HEK293 (cell line): ENCODE results near the gene RBM18.
A peak's percentile ranks its signal among the peaks of the same experiment; 100 is the strongest.

ENCODE experiments used
- CTCF ChIA-PET: fragments of 350-600 bp; formaldehyde crosslinking; extraction: SDS; loops from one replicate; lab custom pipeline; 2021; ENCODE audit warnings: antibody characterized with exemption; lab: Yijun Ruan, JAX
- POLR2A ChIA-PET: fragments of 300-600 bp; formaldehyde crosslinking; extraction: SDS; loops from one replicate; lab custom pipeline; 2020; ENCODE audit warnings: antibody characterized with exemption, inconsistent platforms; lab: Yijun Ruan, JAX
- H3K27ac ChIP-seq: fragments of 200-500 bp; sonication (Bioruptor generic); 2 replicates; pipeline ENCODE4 v1.5.1; 2014; ENCODE audit warnings: low read depth, low read length, control low read depth, inconsistent platforms; ENCODE audit errors: extremely low read depth
- H3K36me3 ChIP-seq, 2 experiments: fragments of 200-500 bp in 1 of 2; sonication (Bioruptor generic) in 1 of 2; 1 replicate in 1 of 2; 2 replicates in 1 of 2; pipeline ENCODE4 v1.5.1; 2014 to 2017; ENCODE audit warnings: inconsistent platforms in 2 of 2, low read length in 2 of 2; ENCODE audit not compliant: control insufficient read depth in 2 of 2, insufficient read depth in 1 of 2
- H3K4me1 ChIP-seq: fragments of 200-500 bp; sonication (Bioruptor generic); 2 replicates; pipeline ENCODE4 v1.5.1; 2014; ENCODE audit warnings: mild to moderate bottlenecking, low read length, inconsistent platforms; ENCODE audit not compliant: control insufficient read depth, insufficient read depth
- H3K4me3 ChIP-seq: 2 replicates; pipeline ENCODE4 v1.5.1; 2011; ENCODE audit warnings: low read depth, mild to moderate bottlenecking, control low read depth, low read length, moderate library complexity
- H3K9me3 ChIP-seq: fragments of 200-500 bp; sonication (Bioruptor generic); 2 replicates; pipeline ENCODE4 v1.5.1; 2014; ENCODE audit warnings: low read depth, low read length, inconsistent platforms; ENCODE audit not compliant: control insufficient read depth, insufficient read depth
- GLIS2 ChIP-seq: fragments of 450-650 bp; formaldehyde crosslinking; IDR thresholded peaks from 2 replicates; pipeline ENCODE4 v1.5.1; 2016; ENCODE audit warnings: missing biosample characterization, missing genetic modification characterization
- IKZF3 ChIP-seq: fragments of 450-650 bp; IDR thresholded peaks from 2 replicates; pipeline ENCODE4 v1.5.0; 2018; ENCODE audit warnings: missing biosample characterization, mild to moderate bottlenecking, missing genetic modification characterization, moderate library complexity
- KLF9 ChIP-seq: fragments of 450-650 bp; formaldehyde crosslinking; IDR thresholded peaks from 2 replicates; pipeline ENCODE4 v1.5.1; 2016; ENCODE audit warnings: missing biosample characterization, missing genetic modification characterization, low read depth
- SP2 ChIP-seq: fragments of 450-650 bp; formaldehyde crosslinking; IDR thresholded peaks from 2 replicates; pipeline ENCODE4 v1.5.1; 2016; ENCODE audit warnings: missing biosample characterization, missing genetic modification characterization
- SP7 ChIP-seq: fragments of 450-650 bp; formaldehyde crosslinking; IDR thresholded peaks from 2 replicates; pipeline ENCODE4 v1.5.1; 2016; ENCODE audit warnings: missing biosample characterization, missing genetic modification characterization
- WT1 ChIP-seq: fragments of 450-650 bp; formaldehyde crosslinking; IDR thresholded peaks from 2 replicates; pipeline ENCODE4 v1.5.1; 2016; ENCODE audit warnings: missing biosample characterization, missing genetic modification characterization
- ZBTB48 ChIP-seq: fragments of 450-650 bp; formaldehyde crosslinking; IDR thresholded peaks from 2 replicates; pipeline ENCODE4 v1.5.1; 2016; ENCODE audit warnings: missing biosample characterization, missing genetic modification characterization
- ZBTB7A ChIP-seq: fragments of 450-650 bp; formaldehyde crosslinking; IDR thresholded peaks from 2 replicates; pipeline ENCODE4 v1.5.1; 2016; ENCODE audit warnings: low read depth, missing biosample characterization, missing genetic modification characterization
- ZIC2 ChIP-seq: fragments of 450-650 bp; formaldehyde crosslinking; IDR thresholded peaks from 2 replicates; pipeline ENCODE4 v1.5.1; 2016; ENCODE audit warnings: missing biosample characterization, missing genetic modification characterization
- ZNF114 ChIP-seq: fragments of 450-650 bp; formaldehyde crosslinking; IDR thresholded peaks from 2 replicates; pipeline ENCODE4 v1.5.0; 2017; ENCODE audit warnings: missing biosample characterization, missing genetic modification characterization
- ZNF138 ChIP-seq: fragments of 450-650 bp; formaldehyde crosslinking; IDR thresholded peaks from 2 replicates; pipeline ENCODE4 v1.5.1; 2016; ENCODE audit warnings: missing biosample characterization, missing genetic modification characterization, borderline replicate concordance
- ZNF2 ChIP-seq: fragments of 450-650 bp; formaldehyde crosslinking; IDR thresholded peaks from 2 replicates; pipeline ENCODE4 v1.5.1; 2016; ENCODE audit warnings: missing biosample characterization, missing genetic modification characterization
- ZNF221 ChIP-seq: fragments of 450-650 bp; formaldehyde crosslinking; IDR thresholded peaks from 2 replicates; pipeline ENCODE4 v1.5.1; 2017; ENCODE audit warnings: missing biosample characterization, missing genetic modification characterization, borderline replicate concordance
- ZNF404 ChIP-seq: fragments of 450-650 bp; formaldehyde crosslinking; IDR thresholded peaks from 2 replicates; pipeline ENCODE4 v1.5.1; 2017; ENCODE audit warnings: missing biosample characterization, missing genetic modification characterization
- ZNF433 ChIP-seq: fragments of 450-650 bp; formaldehyde crosslinking; IDR thresholded peaks from 2 replicates; pipeline ENCODE4 v1.5.1; 2016; ENCODE audit warnings: missing biosample characterization, missing genetic modification characterization, low read depth
- ZNF530 ChIP-seq: fragments of 450-650 bp; formaldehyde crosslinking; IDR thresholded peaks from 2 replicates; pipeline ENCODE4 v1.5.1; 2016; ENCODE audit warnings: low read depth, missing biosample characterization, missing genetic modification characterization
- ZNF561 ChIP-seq: fragments of 450-650 bp; IDR thresholded peaks from 2 replicates; pipeline ENCODE4 v1.5.1; 2018; ENCODE audit warnings: missing biosample characterization, missing genetic modification characterization, borderline replicate concordance
- ZNF664 ChIP-seq: fragments of 450-650 bp; formaldehyde crosslinking; IDR thresholded peaks from 2 replicates; pipeline ENCODE4 v1.5.1; 2016; ENCODE audit warnings: missing biosample characterization, missing genetic modification characterization
- ZNF777 ChIP-seq: fragments of 450-650 bp; formaldehyde crosslinking; IDR thresholded peaks from 2 replicates; pipeline ENCODE4 v1.5.1; 2017; ENCODE audit warnings: missing biosample characterization, missing genetic modification characterization, borderline replicate concordance
- TF ChIP-seq, protein P1 (sequence below): fragments of 450-650 bp; formaldehyde crosslinking; IDR thresholded peaks from 2 replicates; pipeline ENCODE4 v1.5.1; 2016; ENCODE audit warnings: missing biosample characterization, missing genetic modification characterization
- TF ChIP-seq, protein P2 (sequence below): fragments of 450-650 bp; formaldehyde crosslinking; IDR thresholded peaks from 2 replicates; pipeline ENCODE4 v1.5.1; 2017; ENCODE audit warnings: missing biosample characterization, missing genetic modification characterization
- TF ChIP-seq, protein P3 (sequence below): fragments of 450-650 bp; formaldehyde crosslinking; IDR thresholded peaks from 2 replicates; pipeline ENCODE4 v1.5.1; 2016; ENCODE audit warnings: missing biosample characterization, missing genetic modification characterization
- TF ChIP-seq, protein P4 (sequence below): fragments of 450-650 bp; formaldehyde crosslinking; IDR thresholded peaks from 2 replicates; pipeline ENCODE4 v1.5.1; 2016; ENCODE audit warnings: missing biosample characterization, missing genetic modification characterization, borderline replicate concordance

Gene RBM18

DNA sequence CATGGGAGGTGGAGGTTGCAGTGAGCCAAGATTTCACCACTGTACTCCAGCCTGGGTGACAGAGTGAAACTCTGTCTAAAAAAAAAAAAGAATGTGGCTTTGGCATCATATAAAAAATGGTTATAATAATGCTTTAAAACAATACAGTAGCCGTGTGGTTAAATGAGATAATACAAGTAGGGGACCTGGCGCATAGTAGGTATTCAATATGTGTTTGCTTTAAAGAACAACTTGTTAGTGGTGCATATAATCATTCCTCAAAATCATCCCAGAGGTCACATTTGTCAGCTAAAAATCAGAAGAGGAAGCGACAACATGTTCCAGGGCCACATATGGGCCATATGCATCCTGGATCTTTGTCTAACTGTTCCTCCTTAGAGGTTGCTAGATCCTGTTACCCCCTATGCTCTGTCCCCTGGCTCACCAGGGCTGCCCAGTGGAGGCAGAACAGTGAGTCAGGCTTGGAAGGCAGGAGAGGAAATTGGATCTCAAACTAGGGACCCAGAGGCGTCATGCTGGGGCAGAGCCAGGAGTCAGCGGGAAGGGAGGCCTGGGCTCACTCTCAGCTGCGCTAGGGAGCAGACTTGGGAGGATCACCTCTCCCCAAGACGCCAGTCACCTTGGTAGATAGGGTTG, 63.6 kb downstream of the RBM18 start:
- Histone ChIP-seq H3K27ac (no peak overlapping the region), H3K4me1 (no peaks in the 10 kb centered on the region)
- TF ChIP-seq ZNF664 (tag by site-specific recombination) = 0 out of 2 replicates have a peak, but pooled peaks have one; percentile 13
- TF ChIP-seq ZIC2 (tag by site-specific recombination) = peak; percentile 53; the same call in 1 of the 2 replicates
- TF ChIP-seq ZNF404 (tag by site-specific recombination) = no peak
- TF ChIP-seq, protein P1, sequence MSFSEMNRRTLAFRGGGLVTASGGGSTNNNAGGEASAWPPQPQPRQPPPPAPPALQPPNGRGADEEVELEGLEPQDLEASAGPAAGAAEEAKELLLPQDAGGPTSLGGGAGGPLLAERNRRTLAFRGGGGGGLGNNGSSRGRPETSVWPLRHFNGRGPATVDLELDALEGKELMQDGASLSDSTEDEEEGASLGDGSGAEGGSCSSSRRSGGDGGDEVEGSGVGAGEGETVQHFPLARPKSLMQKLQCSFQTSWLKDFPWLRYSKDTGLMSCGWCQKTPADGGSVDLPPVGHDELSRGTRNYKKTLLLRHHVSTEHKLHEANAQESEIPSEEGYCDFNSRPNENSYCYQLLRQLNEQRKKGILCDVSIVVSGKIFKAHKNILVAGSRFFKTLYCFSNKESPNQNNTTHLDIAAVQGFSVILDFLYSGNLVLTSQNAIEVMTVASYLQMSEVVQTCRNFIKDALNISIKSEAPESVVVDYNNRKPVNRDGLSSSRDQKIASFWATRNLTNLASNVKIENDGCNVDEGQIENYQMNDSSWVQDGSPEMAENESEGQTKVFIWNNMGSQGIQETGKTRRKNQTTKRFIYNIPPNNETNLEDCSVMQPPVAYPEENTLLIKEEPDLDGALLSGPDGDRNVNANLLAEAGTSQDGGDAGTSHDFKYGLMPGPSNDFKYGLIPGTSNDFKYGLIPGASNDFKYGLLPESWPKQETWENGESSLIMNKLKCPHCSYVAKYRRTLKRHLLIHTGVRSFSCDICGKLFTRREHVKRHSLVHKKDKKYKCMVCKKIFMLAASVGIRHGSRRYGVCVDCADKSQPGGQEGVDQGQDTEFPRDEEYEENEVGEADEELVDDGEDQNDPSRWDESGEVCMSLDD (tag by site-specific recombination) = no peak
- 0 out of 2 replicates have a peak, but pooled peaks have one; percentile 21 for TF ChIP-seq WT1 (tag by site-specific recombination)
- TF ChIP-seq ZBTB48 = no peak
- 0 out of 2 replicates have a peak, but pooled peaks have one; percentile 15 for TF ChIP-seq GLIS2 (tag by site-specific recombination)
- TF ChIP-seq, all 188 proteins: peak for 4
- Histone ChIP-seq H3K36me3 (no peaks in the 10 kb centered on the region), H3K4me3 (no peak overlapping the region), H3K9me3 (no peaks in the 10 kb centered on the region)
- CTCF ChIA-PET = interaction anchor here (0.9 kb wide), 1 partner anchor 29 kb away, joined by 3 read pairs; no protein-coding TSS in a partner anchor
- POLR2A ChIA-PET = no interaction called here

DNA sequence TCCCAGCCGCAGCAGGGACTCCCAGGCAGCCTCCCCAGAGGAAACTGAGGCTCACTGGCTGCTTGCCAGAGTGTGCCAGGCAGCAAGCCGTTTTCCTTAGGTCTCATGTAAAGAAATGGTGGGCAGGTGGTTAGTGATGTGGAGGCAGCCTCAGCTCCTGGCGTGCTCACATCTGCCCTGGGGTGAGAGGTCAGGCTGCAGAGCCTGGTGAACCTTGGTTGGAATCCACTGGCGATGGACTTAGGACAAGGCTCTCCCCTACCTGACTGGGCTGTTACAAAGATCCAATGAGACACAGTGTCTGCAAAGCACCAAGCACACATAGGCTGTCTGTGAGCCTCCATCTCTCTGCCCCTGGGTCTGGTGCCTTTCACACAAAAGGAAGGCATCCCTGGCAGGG, 66.8 kb downstream of the RBM18 start:
- TF ChIP-seq, protein P2, sequence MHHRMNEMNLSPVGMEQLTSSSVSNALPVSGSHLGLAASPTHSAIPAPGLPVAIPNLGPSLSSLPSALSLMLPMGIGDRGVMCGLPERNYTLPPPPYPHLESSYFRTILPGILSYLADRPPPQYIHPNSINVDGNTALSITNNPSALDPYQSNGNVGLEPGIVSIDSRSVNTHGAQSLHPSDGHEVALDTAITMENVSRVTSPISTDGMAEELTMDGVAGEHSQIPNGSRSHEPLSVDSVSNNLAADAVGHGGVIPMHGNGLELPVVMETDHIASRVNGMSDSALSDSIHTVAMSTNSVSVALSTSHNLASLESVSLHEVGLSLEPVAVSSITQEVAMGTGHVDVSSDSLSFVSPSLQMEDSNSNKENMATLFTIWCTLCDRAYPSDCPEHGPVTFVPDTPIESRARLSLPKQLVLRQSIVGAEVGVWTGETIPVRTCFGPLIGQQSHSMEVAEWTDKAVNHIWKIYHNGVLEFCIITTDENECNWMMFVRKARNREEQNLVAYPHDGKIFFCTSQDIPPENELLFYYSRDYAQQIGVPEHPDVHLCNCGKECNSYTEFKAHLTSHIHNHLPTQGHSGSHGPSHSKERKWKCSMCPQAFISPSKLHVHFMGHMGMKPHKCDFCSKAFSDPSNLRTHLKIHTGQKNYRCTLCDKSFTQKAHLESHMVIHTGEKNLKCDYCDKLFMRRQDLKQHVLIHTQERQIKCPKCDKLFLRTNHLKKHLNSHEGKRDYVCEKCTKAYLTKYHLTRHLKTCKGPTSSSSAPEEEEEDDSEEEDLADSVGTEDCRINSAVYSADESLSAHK (tag by site-specific recombination) = no peak
- TF ChIP-seq ZNF433 (tag by site-specific recombination) (no peak), KLF9 (no peak), ZNF530 (tag by site-specific recombination) (no peak), ZNF138 (tag by site-specific recombination) (no peak), SP2 (tag by site-specific recombination) (no peak), ZNF114 (tag by site-specific recombination) (no peak), SP7 (tag by site-specific recombination) (no peak), ZBTB7A (tag by site-specific recombination) (no peak), ZNF2 (tag by site-specific recombination) (no peak), IKZF3 (tag by site-specific recombination) (no peak), ZNF561 (no peak), ZNF221 (no peak), ZNF777 (tag by site-specific recombination) (no peak)
- TF ChIP-seq, protein P3, sequence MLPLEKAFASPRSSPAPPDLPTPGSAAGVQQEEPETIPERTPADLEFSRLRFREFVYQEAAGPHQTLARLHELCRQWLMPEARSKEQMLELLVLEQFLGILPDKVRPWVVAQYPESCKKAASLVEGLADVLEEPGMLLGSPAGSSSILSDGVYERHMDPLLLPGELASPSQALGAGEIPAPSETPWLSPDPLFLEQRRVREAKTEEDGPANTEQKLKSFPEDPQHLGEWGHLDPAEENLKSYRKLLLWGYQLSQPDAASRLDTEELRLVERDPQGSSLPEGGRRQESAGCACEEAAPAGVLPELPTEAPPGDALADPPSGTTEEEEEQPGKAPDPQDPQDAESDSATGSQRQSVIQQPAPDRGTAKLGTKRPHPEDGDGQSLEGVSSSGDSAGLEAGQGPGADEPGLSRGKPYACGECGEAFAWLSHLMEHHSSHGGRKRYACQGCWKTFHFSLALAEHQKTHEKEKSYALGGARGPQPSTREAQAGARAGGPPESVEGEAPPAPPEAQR (tag by site-specific recombination) = no peak
- TF ChIP-seq, protein P4, sequence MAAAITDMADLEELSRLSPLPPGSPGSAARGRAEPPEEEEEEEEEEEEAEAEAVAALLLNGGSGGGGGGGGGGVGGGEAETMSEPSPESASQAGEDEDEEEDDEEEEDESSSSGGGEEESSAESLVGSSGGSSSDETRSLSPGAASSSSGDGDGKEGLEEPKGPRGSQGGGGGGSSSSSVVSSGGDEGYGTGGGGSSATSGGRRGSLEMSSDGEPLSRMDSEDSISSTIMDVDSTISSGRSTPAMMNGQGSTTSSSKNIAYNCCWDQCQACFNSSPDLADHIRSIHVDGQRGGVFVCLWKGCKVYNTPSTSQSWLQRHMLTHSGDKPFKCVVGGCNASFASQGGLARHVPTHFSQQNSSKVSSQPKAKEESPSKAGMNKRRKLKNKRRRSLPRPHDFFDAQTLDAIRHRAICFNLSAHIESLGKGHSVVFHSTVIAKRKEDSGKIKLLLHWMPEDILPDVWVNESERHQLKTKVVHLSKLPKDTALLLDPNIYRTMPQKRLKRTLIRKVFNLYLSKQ (tag by site-specific recombination) = no peak
- H3K36me3 ChIP-seq = no peaks in the 10 kb centered on the region
- no peak overlapping the region for H3K27ac ChIP-seq
- no peak overlapping the region for H3K4me3 ChIP-seq
- ChIA-PET CTCF (interaction anchor here (1.1 kb wide), 1 partner anchor 99 kb away, joined by 3 read pairs; no protein-coding TSS in a partner anchor), POLR2A (no interaction called here)
- H3K4me1 ChIP-seq = no peaks in the 10 kb centered on the region
- no peaks in the 10 kb centered on the region for H3K9me3 ChIP-seq
